Measurements from ENCODE around the gene TBX3.

Gene TBX3

DNA sequence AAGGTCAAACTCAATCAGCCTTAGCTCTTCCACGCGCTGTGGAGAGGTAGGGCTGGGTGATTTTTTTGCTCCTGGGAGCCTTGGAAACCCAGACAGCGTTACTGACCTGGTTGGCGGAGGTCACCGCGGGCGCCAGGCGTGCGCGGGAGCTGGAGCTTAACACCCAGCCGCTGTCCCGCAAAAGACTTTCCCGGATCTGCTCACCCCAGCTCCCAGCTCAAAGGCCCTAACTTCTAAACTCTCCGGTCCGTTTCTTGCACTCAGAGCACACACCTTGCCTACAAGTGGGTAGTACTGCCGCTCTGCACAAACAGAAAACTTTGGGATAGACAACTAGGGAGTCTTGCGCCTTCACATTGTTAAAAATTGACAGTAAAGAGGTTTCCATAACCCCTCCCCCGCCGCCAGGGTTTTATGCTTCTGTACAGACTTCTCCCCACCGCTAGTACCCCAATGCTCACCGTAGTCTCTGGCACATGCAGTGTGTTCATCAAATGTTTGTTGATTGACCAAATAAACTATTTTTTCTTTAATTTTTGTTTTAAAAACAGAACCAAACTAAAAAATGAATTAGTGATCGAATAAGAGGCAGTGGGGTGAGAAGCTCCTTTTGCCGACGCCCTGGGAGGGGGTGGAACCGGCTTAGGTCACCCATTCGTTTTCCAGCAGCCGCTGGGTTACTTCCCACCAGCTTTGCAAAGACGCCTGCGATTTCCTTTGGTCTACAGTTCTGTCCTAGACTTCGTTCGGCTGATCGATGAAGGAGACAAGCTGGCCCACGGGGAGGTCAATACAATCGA, 12.7 kb upstream of the TBX3 start:
- no peak for DNase-seq

DNA sequence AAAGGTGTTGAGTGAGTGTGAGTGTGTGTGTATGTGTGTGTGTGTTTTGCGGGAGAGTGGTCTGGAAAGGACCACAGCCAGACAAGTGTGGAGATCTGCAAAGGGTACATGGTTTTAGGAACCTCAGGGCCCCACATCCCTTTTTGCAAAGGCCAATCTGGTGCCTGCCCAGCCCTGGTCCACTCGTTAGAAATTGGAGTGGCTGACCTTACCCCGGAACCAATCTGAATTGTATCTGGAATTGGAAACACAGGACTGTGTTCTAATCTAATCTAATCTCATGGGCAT, 11.3 kb upstream of the TBX3 start:
- no peak for DNase-seq

DNA sequence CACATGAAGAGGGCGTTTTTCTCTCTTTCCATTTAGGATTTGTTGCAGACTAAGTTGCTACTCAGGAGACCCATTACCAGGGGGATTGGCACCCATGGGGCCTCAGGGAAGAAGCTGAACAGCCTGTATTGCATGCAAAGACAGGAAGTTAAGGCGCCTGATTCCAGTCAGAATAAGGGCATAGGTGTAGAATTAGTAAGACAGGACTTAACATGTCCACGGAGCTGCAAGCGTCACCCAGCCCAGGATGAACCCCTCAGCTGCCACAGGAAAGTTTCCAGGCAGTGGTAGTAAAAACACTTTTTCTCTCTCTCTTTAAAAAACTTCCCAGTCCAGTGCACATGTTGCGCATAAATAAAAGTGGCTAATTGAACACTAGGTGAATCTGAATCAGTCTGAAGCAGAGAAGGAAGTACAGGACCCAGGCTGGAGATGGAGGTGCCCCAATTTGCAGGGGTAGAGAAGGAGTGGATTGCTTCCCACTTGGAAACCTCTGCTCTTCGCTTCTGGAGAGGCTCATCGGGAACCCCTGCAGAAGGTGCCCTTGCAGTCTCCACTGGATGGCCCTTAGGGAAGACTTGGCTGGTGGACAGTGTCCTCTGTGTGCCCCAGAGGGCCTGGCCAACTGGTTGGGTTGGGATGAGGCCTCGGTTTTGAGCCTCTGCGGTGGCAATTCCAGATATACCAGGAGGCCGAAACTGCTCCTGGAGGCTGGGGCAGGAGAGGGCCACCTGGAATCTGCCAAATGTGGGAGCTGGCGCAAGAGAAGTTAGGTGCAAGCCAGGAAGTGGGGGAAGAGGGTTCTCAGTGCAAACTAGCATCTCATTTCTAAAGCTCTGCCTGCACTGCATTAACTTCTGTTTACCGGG, 10.7 kb upstream of the TBX3 start:
- DNase-seq = no peak

DNA sequence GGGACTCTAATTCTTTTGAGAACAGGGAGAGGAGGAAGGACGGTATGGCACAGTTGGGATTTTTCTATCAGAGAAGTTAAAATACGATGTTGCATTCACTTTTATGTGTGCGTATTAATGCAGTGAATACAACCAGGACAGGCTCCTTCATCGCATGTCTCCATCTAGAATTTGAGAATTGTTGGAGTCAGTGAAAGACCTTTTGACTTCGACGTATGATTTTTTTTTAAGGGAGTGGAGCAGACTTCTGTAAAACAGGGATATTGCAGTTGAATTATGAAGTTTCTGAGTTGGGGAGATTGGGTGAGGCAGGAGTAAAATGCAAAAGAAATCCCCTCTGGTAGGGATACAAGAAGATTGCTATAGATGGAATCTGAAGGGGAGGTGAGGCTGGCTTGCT, 9.6 kb upstream of the TBX3 start:
- DNase-seq = no peak

DNA sequence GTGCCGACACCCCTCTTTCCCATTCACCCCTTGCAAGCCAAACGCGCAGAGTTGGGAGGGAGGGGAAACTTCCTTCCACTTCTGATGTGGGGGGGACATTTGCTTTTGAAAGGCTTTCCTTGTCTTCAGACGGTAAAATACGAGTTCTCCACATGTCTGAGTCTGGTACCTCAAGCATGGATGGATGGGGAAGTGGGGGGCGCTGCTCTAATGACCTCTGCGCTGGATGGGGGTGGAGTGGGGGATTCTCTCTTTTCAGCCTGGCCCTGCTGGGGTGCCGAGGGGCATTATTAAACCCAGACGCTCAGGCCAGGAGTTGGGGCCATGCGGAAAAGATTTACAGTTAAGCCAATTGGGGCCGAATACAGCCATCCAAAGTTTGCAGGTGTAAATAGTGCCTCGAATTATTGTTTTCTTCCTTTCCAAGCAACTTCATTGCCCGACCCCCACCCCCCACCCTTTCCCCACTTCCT, 9.1 kb upstream of the TBX3 start:
- no peak for DNase-seq

DNA sequence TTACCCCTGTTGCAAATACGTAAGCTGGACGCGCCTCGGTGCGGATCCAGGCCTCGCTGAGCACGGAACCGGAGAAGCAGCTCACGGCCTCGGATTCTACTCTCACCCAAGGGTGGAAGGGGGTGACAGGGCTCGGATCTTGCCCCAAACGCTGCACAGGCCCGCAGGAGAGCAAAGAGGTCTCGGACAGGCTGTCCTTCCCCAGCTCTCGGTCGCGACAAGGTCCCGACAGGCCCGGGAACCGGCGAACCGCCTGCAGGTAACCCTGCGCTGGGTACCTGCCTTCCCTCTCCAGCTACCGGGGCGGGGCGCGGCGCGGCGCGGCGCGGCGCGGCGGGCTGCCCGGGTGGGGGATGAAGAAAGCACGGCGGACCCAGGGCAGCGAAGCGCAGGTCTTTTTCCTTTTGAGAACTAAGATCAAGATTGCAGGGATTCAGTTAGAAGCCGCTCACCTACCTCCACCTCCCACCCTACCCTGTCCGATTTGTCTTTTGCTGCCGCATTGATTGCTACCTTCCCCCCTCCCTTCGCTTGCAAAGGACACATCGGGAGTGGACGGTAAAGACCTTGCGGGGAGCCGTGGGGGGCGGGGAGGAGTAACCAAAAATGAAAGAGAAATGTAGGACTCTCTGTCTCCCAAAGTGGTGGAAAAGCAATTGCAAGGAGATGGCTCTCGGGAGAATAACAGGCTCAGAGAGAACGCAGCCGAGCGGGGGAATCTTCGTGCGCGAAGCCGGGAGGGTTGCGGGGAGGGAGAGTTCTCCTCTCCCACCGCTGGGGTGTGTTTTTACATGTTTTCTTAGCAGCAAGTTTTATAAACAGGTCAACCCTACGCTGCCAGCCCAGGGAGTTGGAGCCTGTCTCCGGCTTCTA, 8.4 kb upstream of the TBX3 start:
- DNase-seq = no peak

DNA sequence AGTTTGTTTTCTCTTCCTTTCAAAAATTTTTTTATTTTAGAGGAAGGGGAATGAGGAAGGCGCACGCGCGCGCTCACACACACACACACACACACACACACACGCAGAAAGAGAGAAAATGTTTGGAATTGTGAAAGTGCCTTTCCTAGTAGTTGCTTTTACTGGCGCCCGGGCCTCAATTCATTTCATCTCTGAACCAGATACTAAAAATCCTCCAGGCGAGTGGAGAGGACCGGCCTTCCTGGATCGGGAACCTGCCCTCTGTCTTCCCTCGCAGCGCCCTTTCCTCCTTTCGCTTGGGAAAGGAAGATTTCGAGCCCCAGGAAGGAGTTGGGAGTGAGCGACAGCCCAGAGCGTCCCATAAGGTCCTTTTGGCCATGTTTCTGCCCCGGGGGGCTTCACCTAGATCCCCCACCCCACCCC, 7.8 kb upstream of the TBX3 start:
- no peak for DNase-seq

DNA sequence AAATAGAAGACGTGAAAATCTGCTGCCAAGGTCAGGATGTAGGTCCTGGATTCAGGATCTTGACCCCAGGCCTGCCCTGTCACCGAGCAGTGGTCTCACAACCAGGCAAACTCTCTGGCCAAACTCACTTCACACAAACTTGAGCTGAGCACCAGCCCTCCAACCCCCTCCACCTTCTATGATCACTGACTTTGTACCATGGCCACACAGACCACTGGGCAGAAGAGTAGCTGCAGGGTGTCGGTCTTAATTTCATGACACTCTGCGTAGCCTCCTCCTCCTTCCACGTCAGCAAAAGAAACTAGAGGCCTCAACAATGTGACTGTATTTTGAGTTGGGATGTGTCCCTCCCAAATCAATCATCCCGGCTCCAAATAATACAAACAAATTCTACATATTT, 7.2 kb upstream of the TBX3 start:
- DNase-seq = no peak

DNA sequence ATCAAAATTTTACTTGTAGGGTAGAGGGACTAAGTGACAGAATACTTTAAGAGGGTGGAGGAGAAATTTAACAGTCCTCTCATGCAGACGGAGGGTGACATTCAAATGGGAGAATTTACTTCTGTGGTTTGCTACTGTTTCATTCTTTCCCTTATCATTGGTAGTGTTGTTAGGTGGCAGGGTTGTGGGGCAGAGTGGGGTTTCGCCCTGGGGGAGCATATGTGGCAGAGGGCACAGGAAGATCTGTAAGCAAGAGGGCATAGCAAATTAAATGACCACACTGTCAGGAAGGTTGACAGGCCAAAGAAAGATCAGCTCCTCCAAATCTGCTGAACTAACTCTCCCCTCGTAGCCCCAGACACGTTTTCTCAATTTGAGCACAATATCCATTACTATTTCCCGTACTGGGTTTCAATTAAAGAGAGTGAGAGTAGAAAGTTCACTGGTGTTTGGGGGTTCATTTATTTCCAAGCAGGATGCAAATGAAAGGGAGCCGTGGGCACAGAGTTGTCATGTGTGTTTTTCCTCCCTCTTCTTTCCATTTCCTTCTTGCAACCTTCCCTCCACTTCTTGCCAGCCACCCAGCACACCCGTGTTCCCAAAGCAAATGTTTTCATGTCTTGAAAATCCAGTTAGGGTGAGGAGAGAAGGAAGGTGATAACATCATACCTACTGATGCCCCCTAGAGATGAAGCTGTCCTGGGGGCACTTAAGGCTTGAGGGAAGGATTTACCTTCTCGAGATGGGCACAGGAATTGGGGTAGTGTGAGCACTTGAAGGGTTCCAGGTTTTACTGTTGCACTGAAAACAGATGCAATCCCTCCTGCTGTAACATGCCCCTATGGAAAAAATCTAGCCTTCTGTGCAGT, 6.5 kb upstream of the TBX3 start:
- DNase-seq = no peak

DNA sequence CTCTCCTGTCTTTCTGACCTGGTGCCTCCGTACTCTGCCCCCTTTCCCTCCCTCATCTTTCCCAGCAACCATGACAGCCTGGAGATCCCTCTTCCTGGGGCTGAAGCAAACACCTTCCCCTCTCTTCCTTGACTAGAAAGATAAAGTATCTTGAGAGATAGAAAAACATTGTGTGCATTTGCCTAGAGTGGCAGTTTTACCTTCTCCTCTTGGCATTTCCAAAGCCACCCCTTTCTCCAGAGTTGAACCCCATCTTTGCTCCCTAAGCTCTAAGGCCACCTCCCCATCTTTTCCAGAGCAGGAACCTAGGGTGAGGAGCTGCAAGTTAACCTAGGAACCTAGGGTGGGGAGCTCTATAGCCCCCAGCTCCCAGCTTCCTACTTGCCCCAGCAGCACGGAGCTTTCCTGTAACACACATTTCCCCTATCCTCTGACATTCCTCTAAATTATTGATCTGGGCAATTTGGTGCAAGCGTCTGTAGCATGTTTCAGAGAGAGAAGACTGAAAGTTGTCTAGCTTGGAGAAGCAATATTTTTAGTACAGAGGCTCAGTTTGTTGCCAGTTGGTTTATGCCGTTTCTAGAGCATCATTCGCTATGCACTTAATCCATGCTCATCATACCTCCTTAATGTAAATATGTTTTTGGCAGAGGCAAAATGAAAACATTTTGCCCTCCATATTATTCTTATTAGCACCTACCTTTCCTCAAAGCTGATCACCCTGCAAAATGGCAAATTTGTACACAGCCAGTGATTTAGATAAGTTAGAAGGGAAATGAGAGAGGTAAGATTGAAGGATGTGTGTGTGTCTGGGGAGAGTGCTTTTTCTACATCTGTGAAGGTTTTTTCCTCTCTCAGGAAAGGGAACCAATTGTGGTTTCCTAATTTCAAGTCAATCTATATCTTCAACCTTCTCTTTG, 5.4 kb upstream of the TBX3 start:
- no peak for DNase-seq

DNA sequence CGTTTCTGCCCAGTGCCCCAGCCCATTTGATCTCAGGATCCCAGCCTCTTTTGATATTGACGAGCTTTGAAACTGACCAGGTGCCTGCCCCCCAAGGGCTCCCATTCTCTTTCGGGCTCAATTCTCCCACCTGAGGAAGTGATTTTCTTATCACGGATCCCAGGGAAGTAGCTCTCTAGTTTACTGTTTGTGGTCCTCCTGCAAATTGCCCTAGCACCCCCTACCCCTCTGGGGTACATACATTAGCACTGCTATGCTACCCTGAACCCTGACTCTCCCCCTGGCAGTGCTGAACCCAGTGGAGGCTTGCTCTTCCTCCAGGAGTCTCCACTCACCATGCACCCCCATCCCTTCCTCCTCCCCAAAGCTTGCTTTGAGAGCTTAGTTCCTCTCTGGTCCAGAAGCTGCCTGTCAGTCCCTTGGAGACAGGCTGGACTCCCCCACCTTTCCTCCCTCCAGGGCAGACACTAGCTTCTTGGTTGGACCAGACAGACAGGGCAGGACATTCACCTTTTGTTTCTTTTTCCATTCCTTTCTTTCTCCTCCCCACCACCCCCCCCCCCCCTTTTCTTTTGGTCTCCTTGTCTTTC, 4.4 kb upstream of the TBX3 start:
- DNase-seq = no peak

DNA sequence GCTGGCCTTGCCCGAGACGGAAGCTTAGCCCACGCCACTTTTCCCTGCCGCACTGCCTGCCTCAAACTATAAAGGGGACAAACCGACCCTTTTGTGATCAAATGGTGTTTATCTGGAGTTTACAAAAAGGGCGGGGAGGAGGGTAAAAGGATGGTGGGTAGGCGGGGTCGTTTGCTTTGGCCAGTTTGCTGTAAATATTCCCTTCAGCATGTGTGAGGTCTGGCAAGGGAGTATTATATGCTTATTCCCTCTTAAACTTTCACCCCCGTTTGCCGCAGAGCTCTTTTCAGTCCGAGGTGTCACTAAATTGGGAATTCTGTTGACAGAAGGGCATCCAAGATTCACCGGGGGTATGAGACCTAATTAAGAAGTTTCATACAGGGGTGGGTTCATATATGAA, 3.8 kb upstream of the TBX3 start:
- DNase-seq = no peak

DNA sequence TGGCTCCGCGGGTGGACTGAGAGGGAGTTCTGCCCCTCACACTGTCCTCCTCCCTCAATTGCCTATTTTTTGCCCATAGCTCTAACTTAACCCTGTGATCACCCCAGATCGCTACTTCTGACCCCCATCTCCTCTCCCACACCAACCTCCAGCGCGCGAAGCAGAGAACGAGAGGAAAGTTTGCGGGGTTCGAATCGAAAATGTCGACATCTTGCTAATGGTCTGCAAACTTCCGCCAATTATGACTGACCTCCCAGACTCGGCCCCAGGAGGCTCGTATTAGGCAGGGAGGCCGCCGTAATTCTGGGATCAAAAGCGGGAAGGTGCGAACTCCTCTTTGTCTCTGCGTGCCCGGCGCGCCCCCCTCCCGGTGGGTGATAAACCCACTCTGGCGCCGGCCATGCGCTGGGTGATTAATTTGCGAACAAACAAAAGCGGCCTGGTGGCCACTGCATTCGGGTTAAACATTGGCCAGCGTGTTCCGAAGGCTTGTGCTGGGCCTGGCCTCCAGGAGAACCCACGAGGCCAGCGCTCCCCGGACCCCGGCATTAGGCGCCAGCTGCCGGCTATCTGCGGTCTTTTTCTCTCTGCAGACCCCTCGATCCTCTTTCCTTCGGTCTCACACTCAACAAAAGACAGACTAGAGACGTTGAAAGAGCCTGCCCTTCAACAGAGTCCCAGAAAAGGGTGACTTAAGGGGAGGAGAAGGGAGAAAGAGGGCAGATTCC, 3.0 kb upstream of the TBX3 start:
- DNase-seq = no peak

DNA sequence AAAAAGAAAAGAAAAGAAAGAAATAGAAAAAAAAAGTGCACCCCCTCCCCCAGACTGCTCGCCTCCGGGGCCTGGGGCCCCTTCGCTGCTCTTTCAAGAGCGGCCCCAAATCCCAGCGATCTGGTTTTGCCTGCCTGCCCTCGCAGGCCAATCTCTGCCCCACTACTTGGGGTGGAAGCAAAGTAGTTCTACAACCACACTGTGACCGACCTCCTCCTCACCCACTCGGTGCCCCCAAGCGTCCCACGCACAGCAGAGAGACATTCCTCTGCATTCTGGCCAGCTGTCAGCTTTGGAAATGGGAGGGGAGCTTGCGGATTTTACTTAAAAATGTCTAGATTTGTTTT, 2.4 kb upstream of the TBX3 start:
- no peak for DNase-seq

DNA sequence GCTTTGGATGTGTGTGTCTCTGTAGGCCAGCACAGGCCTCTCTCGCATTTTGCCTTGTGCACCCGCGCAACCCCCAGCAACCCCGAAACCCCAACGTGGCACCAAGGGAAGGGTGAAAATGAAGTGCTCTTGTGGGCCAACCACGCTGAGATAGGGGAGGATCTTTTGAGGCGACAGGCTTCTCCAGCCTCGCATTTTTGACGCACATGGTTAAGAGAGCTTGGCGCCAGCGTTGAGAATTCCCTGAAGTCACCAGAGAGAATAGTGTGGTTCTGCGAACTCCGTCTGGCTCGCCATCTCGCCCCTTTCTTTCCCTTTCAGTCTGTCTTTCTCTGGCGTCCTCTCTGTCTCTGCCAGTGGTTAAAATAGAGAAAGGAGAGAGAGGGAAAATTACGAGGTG, 1.9 kb upstream of the TBX3 start:
- DNase-seq = no peak

DNA sequence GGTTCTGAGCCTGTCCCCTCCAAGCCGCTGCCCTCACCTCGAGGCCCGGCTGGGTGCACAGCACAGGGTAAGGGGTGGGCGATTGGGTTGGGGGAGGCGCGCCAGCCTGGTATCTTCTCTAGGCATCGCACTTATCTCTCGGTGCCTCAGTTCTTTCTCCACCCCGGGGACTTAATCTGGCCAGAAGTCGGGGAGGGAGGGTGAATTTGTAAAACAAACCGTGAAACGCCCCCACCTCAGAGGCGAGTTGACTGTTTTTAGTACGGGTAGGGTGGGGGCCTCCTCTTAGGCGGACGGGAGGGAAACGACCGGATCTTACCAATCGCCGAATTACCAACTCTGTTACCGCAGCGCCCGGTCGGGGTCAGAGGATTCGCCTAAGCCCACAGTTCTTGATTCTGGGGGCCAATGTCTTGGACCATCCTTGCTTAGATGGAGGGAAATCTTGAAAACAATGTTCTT, 1.4 kb upstream of the TBX3 start:
- DNase-seq = no peak

DNA sequence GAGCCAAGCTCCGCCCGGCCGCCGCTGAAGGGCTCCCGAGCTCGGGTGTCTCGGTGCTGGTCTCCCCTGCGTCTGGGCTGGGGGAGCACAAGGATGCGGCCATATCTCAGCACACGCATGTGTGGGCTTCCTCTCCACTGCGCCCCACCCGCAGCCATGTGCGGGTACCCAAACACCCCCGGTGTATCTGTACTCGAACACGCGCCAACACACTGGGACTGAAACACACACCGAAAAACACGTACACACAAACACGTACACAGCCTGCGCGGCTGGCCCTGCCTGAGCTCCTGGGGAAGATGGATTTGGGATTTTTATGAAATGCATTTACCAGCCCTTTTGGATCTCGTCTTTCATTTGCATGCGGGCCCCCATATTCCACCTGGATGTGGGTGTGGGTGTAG, 897 bp upstream of the TBX3 start:
- DNase-seq = no peak

DNA sequence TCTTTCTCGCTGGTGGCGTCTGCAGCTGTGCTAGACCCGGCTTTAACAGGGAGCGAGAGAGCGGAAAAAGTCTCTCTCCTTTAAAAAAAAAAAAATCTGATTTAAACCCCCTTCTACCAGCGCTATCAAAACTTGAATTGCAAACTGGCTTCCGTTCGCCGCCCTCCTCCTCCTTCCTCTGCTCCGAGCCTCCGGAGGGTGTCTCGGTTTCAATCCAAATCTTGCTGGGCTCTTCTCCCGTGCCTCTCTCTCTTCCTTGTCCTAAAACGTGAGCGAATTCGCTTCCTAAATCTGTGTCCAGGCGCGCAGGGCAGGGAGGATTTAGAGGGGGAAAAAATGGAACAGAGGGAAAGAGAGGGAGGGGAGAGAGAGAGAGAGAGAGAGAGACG, 272 bp downstream of the TBX3 start:
- peak in 1 of 6 experiments; percentile 22 for DNase-seq

DNA sequence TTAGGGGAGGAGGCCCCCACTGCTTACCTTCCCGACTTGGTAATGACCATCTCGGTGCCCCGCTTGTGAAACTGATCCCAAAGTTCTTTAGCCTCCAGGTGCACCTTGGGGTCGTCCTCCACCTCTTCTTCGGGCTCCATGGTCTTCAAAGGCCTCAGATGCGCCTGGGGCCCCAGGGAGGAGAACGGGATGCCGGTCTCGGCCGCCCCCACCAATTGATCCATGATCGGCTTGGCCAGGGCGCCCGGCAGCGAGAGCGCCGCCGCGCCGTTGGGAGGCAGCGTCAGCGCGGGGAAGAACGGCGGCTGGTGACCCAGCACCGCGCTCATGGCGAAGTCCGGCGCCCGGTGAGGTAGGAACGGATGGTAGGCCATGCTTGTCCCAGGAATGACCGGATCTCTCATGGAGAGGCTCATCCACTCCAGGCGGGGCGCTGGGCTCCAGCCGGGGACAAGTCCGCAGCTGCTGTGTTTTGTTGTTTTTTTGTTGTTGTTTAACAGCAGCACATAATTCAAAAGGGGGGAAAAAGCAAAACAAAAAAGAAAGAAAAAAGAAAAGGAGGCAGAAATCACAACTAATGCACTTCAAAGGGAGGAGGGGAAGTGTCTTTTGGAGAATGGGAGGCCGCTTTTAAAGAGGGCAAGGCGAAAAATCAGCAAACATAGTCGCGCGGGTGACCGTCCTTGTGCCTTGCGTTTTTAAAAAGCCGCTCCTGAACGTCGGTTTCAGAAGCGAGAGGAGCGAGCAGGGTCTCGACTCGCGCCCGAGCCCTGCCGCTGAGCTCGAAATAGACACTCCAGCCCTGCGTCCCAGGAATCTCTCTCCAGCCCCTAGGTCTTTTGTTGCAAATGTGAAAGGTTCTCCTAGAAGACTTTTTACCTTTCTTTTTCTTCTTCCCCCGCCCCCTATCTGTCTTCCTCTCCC, 928 bp downstream of the TBX3 start:
- no peak for DNase-seq

Measured in stimulated activated naive CD4-positive, alpha-beta T cell (primary cell).